OCI-LY1 (cell line): ENCODE results near the gene DRD1.

Experiments used
- H2AFZ ChIP-seq: fragments of 200-600 bp; sonication (generic), shearing (Covaris generic); 2 replicates; pipeline ENCODE4 v1.6.0; 2014; ENCODE audit warnings: antibody characterized with exemption, mild to moderate bottlenecking, low read length
- H3F3A ChIP-seq: fragments of 200-600 bp; sonication (generic), shearing (Covaris generic); 2 replicates; pipeline ENCODE4 v1.6.0; 2014; ENCODE audit warnings: mild to moderate bottlenecking, antibody characterized with exemption, low read length, moderate library complexity; ENCODE audit not compliant: insufficient read depth
- H3K27ac ChIP-seq: fragments of 200-600 bp; sonication (generic); 2 replicates; pipeline ENCODE4 v1.5.1; 2014; ENCODE audit warnings: low read length, mixed run types, mild to moderate bottlenecking, low read depth; ENCODE audit not compliant: poor library complexity, severe bottlenecking
- H3K27me3 ChIP-seq: fragments of 200-600 bp; sonication (generic); 2 replicates; pipeline ENCODE4 v1.6.0; 2014; ENCODE audit warnings: antibody characterized with exemption, mild to moderate bottlenecking, low read length, moderate library complexity; ENCODE audit not compliant: insufficient read depth
- H3K36me3 ChIP-seq: fragments of 200-600 bp; sonication (generic); 2 replicates; pipeline ENCODE4 v1.6.1; 2014; ENCODE audit warnings: mild to moderate bottlenecking, antibody characterized with exemption, low read length, moderate library complexity, mixed read lengths; ENCODE audit not compliant: insufficient read depth
- H3K4me1 ChIP-seq: fragments of 200-600 bp; sonication (generic); 2 replicates; pipeline ENCODE4 v1.5.1; 2014; ENCODE audit warnings: mild to moderate bottlenecking, low read length, moderate library complexity; ENCODE audit not compliant: insufficient read depth, severe bottlenecking
- H3K4me2 ChIP-seq: fragments of 200-600 bp; sonication (generic), shearing (Covaris generic); 2 replicates; pipeline ENCODE4 v1.6.1; 2014; ENCODE audit warnings: low read length
- H3K4me3 ChIP-seq: fragments of 200-600 bp; sonication (generic); 2 replicates; pipeline ENCODE4 v1.5.1; 2014; ENCODE audit warnings: low read length, low read depth, mild to moderate bottlenecking, mixed read lengths; ENCODE audit not compliant: poor library complexity, severe bottlenecking
- H3K79me2 ChIP-seq: fragments of 200-600 bp; shearing (Covaris generic); 2 replicates; pipeline ENCODE4 v1.6.1; 2016; ENCODE audit warnings: mixed run types, low read length, mixed read lengths; ENCODE audit not compliant: insufficient read depth
- H3K9ac ChIP-seq: fragments of 200-600 bp; sonication (generic), shearing (Covaris generic); 2 replicates; pipeline ENCODE4 v1.6.1; 2014; ENCODE audit warnings: mild to moderate bottlenecking, low read length, mixed read lengths
- H3K9me2 ChIP-seq: fragments of 200-600 bp; sonication (generic), shearing (Covaris generic); 2 replicates; pipeline ENCODE4 v1.6.1; 2014; ENCODE audit warnings: low read depth, mild to moderate bottlenecking, low read length, mixed read lengths
- H3K9me3 ChIP-seq: fragments of 200-600 bp; shearing (Covaris generic); 2 replicates; pipeline ENCODE4 v1.6.1; 2014; ENCODE audit warnings: low read length, mixed read lengths
- H4K20me1 ChIP-seq: fragments of 200-600 bp; sonication (generic), shearing (Covaris generic); 2 replicates; pipeline ENCODE4 v1.6.0; 2016; ENCODE audit warnings: mild to moderate bottlenecking, low read length; ENCODE audit not compliant: insufficient read depth
- CTCF ChIP-seq: fragments of 200-600 bp; sonication (generic), shearing (Covaris generic); IDR thresholded peaks from 2 replicates; pipeline ENCODE4 v1.5.1; 2017; ENCODE audit warnings: mild to moderate bottlenecking, antibody characterized with exemption, low read length, moderate library complexity, mixed read lengths
- EZH2 ChIP-seq: fragments of 200-600 bp; sonication (generic), shearing (Covaris generic); IDR thresholded peaks from 2 replicates; pipeline ENCODE4 v1.8.0; 2017; ENCODE audit warnings: borderline replicate concordance, mixed run types, mild to moderate bottlenecking, antibody characterized with exemption, low read length, moderate library complexity, mixed read lengths

The DRD1 gene

GRCh38 chr5:175444905-175445456 is 999 bp upstream of the DRD1 start:
- Histone ChIP-seq H3K79me2 (no peaks in the 10 kb centered on the region), H3K9ac (no peak overlapping the region), H3K36me3 (no peaks in the 10 kb centered on the region), H3K4me1 (no peaks in the 10 kb centered on the region), H4K20me1 (no peaks in the 10 kb centered on the region), H3K4me2 (no peak overlapping the region), H3K9me2 (no peaks in the 10 kb centered on the region), H2AFZ (no peak overlapping the region), H3F3A (no peaks in the 10 kb centered on the region), H3K9me3 (no peaks in the 10 kb centered on the region), H3K4me3 (no peak overlapping the region), H3K27me3 (no peaks in the 10 kb centered on the region), H3K27ac (no peak overlapping the region)
- TF ChIP-seq EZH2 (no peak), CTCF (no peak)

DNA sequence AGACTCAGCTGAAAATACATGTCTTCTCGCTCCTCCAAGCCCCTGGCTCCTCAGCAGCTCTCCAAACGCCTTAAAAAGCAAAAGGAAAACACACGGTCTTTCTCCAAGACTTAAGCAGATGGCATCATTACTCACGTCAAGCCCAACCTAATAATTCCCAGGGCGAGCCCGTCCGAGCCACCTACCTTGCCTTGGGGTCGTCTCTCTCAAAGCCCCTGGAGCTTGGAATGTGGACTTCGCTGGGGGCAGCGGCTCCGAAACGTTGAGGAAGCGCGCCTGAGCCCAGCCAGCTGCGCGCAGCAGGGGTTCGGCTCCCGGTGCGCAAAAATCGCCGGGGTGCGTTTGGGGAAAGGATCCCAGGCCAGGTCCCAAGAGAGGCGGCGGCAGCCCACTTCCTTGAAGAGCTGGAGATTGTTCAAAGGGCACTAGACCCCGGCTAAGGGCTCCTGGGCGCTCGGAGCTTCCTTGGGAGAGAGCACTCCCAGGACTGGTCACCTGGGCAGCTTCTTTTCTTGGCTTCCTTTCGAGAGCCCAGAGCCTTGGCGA is 395 bp downstream of the DRD1 start:
- no peaks in the 10 kb centered on the region for H3F3A ChIP-seq
- H3K9me3 ChIP-seq: no peaks in the 10 kb centered on the region
- H3K9ac ChIP-seq: no peak overlapping the region
- H3K79me2 ChIP-seq: no peaks in the 10 kb centered on the region
- H3K4me2 ChIP-seq: no peak overlapping the region
- H3K27me3 ChIP-seq: no peaks in the 10 kb centered on the region
- H2AFZ ChIP-seq: no peak overlapping the region
- TF ChIP-seq CTCF (no peak), EZH2 (no peak)
- no peak overlapping the region for H3K27ac ChIP-seq
- no peaks in the 10 kb centered on the region for H3K36me3 ChIP-seq
- H3K4me3 ChIP-seq: no peak overlapping the region
- no peaks in the 10 kb centered on the region for H3K4me1 ChIP-seq
- H4K20me1 ChIP-seq: no peaks in the 10 kb centered on the region
- no peaks in the 10 kb centered on the region for H3K9me2 ChIP-seq

DNA sequence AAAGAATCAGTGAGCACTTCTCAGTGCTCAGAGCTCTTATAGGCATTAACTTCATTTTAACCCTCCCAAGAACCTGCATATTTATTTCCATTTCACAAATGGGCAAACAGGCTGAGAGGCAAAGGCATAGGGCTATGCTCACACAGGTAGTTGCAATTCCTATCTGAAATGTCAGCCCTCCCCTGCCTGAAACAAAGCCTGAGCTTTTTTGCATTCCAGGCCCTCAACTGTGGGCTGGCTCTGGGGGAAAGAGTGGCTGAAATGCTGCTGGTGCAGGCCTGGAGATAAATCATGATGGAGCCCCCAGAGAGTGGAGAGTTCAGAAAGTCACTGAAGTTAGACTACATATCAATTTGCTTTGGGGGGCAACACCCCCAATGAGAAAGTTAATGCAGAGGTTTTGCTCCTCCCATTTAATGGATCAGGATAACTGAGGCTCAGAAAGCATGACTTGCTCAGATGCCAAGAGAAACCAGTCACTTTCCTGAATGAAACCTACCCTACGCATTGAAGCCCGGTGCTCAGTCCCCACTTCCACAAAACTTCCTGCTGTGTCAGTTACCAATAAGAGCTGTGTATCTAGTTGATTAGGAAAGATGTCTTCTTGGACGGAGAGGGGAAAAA is 5.6 kb downstream of the DRD1 start:
- Histone ChIP-seq H3K4me1 (no peaks in the 10 kb centered on the region), H3K9me3 (no peaks in the 10 kb centered on the region), H3K36me3 (no peaks in the 10 kb centered on the region), H2AFZ (no peak overlapping the region), H3K4me2 (no peak overlapping the region), H3K9ac (no peak overlapping the region), H3K27ac (no peak overlapping the region), H3K79me2 (no peaks in the 10 kb centered on the region), H3K9me2 (no peaks in the 10 kb centered on the region), H3F3A (no peaks in the 10 kb centered on the region), H4K20me1 (no peaks in the 10 kb centered on the region), H3K4me3 (no peak overlapping the region), H3K27me3 (no peaks in the 10 kb centered on the region; the same call in 1 of the 2 replicates)
- TF ChIP-seq CTCF: no peak
- TF ChIP-seq EZH2: no peak
